BJ (cell line): ENCODE data around the gene TCN2. TPM values are rescaled to one million over a fixed set of nuclear protein-coding genes. Genes with fewer than 3 reads are reported as not detected.
"Not testable (repeated sequence)": the region's sequence is repeated elsewhere in the genome, so short reads cannot be mapped to it uniquely, and the experiment has no call there.

Experiments
- CTCF ChIA-PET: fragments of 350-600 bp; formaldehyde crosslinking; extraction: SDS; loops from one replicate; lab custom pipeline; 2021; ENCODE audit warnings: antibody characterized with exemption, inconsistent platforms; lab: Yijun Ruan, JAX
- POLR2A ChIA-PET: fragments of 300-600 bp; sonication (Branson Sonifier 250); formaldehyde crosslinking; extraction: SDS; loops from one replicate; lab custom pipeline; 2021; ENCODE audit warnings: antibody characterized with exemption; lab: Charles Lee
- DNase-seq: peaks from one replicate; pipeline ENCODE4 v3.0.0-alpha.2; 2011; ENCODE audit warnings: low read depth
- H3K27me3 ChIP-seq: 2 replicates; pipeline ENCODE4 v1.6.0; 2011; ENCODE audit warnings: low read length; ENCODE audit not compliant: control insufficient read depth, insufficient read depth
- H3K36me3 ChIP-seq: 2 replicates; pipeline ENCODE4 v1.5.1; 2011; ENCODE audit warnings: low read length; ENCODE audit not compliant: control insufficient read depth, insufficient read depth
- H3K4me3 ChIP-seq: 2 replicates; pipeline ENCODE4 v1.5.1; 2011; ENCODE audit warnings: low read depth, mild to moderate bottlenecking, control low read depth, low read length
- CTCF ChIP-seq: IDR thresholded peaks from 2 replicates; pipeline ENCODE4 v1.5.1; 2011; ENCODE audit warnings: low read depth, mild to moderate bottlenecking, control low read depth, inconsistent platforms, low read length, moderate library complexity; ENCODE audit not compliant: insufficient read depth
- polyA minus RNA-seq: library from RNA; depleted of rRNA, polyadenylated mRNA; stranded (reverse); fragments of >200 nt; gene quantifications from 2 replicates; pipeline ENCODE4 v1.2.3, GENCODE V29; 2011; rRNA and poly(A)+ RNA removed
- polyA plus RNA-seq: library from polyadenylated mRNA; depleted of rRNA; stranded (reverse); fragments of >200 nt; gene quantifications from 2 replicates; pipeline ENCODE4 v1.2.3, GENCODE V29; 2011; rRNA removed

The TCN2 gene
- polyA plus RNA-seq (9.1 and 15.8 TPM in 2 replicates), polyA minus RNA-seq (3.0 and 3.9 TPM in 2 replicates)

GRCh38 chr22:30606455-30607299 is at the start of gene TCN2:
TSS of gene TCN2 (plus strand) at chr22:30607174. CDS start at chr22:30607332, 158 bp downstream.
- Histone ChIP-seq H3K27me3 (no peaks in the 10 kb centered on the region), H3K4me3 (peak within 1 kb of the TSS; percentile 39), H3K36me3 (no peaks in the 10 kb centered on the region)
- no peak for TF ChIP-seq CTCF
- ChIA-PET POLR2A (no interaction called here), CTCF (interaction anchor here (0.9 to 3.2 kb wide), 7 partner anchors 9 to 501 kb away, joined by 3 to 15 read pairs (median 5); partner anchors contain the start of genes PES1 and SELENOM)
- no peak for DNase-seq

GRCh38 chr22:30557243-30557642 is 49.7 kb upstream of the TCN2 start:
- TF ChIP-seq CTCF = no peak
- DNase-seq = no peak
- POLR2A ChIA-PET = no interaction called here
- CTCF ChIA-PET = interaction anchor here (1.4 kb wide), 1 partner anchor 9 kb away, joined by 3 read pairs; no protein-coding TSS in a partner anchor
- Histone ChIP-seq H3K36me3 (no peaks in the 10 kb centered on the region), H3K27me3 (peaks cover 1% of the 10 kb centered on the region; the same call in 1 of the 2 replicates), H3K4me3 (no peak overlapping the region)

GRCh38 chr22:30559889-30560288 is 47.1 kb upstream of the TCN2 start:
- no peak for DNase-seq
- no peaks in the 10 kb centered on the region for H3K27me3 ChIP-seq
- H3K36me3 ChIP-seq = no peaks in the 10 kb centered on the region
- H3K4me3 ChIP-seq = no peak overlapping the region
- TF ChIP-seq CTCF = no peak
- ChIA-PET CTCF (no interaction called here), POLR2A (no interaction called here)

- H3K27me3 ChIP-seq, POLR2A ChIA-PET, CTCF ChIA-PET, H3K36me3 ChIP-seq, H3K4me3 ChIP-seq, DNase-seq: not testable (repeated sequence)
- TF ChIP-seq CTCF = peak; percentile 28
These were observed 46.3 kb upstream of the TCN2 start for GRCh38 chr22:30560643-30561202.
